ENCODE measurements around the gene SLC25A34.

The SLC25A34 gene

GRCh38 chr1:15753776-15754175 lies 17.7 kb downstream of the SLC25A34 start:
- DNase-seq (ENCODE audit: low spot score), result no peak

DNA sequence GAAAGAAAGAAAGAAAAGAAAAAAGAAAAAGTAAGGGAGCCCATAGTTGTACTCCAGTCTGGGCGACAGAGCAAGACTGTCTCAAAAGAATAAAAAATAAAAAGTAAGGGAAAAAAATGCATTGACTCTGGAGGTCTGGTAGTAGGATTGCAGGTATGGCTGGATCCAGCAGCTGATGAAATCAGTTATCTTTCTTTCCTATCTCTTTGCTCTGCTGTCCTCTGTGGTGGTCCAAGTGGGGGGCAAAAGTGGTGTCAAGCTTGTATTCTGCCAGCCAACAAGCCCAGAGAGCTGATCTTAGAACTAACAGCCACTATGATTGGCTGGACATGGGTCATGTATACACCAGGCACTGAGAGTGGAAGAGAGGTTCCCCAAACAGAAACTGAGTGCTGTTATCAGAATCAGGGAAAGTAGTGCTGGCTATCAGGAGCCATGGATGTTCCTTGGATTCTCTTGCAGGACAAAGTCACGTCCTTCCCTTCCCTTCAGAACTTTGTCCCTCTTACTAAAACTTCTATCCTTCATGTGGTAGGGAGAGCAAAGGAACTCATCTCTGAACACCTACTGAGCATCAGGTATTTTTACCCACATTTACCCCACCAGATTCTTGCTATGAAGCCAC lies 19.1 kb downstream of the SLC25A34 start:
- DNase-seq (ENCODE audit: low spot score), result no peak

DNA sequence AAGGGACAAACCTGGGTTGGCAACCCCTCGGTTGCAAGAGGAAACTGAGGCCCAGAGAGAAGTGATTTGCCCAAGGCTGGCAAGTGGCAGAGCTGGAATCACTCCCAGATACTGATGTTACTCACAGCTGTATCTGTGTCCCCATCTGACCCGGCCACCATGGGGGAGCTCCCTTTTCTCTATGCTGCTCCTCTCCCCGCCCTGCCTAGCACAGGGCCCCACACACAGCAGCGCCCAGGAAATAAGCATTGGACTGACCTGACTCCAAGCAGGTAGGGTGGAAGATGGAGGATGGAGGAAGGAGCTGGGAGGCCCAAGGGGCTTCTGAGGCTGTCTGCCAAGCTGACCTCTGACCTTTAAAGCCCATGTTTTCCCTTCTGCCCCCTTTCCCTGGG lies 19.6 kb downstream of the SLC25A34 start:
- no peak for DNase-seq (ENCODE audit: low spot score)

- DNase-seq (ENCODE audit: low spot score), result no peak
Observed at GRCh38 chr1:15756143-15757015, 20.3 kb downstream of the SLC25A34 start.

DNA sequence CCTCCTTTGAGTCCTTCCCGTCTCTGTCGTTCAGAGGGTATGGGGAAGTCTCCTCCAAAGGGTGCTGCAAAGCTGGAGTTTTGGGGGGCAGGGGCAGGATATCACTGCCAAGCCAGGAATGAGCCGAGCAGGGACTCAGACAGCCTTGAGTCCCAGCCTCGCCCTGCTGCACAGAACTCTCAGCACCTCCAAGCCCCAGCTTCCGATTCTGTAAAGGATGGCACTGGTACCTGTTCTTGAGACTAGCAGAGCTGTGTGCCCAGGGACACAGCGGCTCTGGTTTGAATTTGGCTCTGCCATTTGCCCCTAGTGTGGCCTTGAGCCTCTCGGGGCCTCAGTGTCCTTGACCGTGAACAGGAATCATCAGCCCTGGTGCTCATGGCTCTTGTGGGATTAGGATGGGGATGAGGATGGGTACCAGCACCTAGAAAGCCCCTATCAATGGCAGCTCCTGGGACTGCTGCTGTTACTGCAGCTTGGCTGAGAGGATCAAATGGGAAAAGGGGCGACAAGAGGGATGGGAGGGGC lies 21.0 kb downstream of the SLC25A34 start:
- DNase-seq (ENCODE audit: low spot score), result no peak

GRCh38 chr1:15757575-15758342 lies 21.7 kb downstream of the SLC25A34 start:
- no peak for DNase-seq (ENCODE audit: low spot score)

GRCh38 chr1:15758343-15758931 lies 22.4 kb downstream of the SLC25A34 start, which contains the start of gene FBLIM1:
FBLIM1 (plus strand) TSS chr1:15758795; CDS start chr1:15764984, 6,189 bp downstream.
- DNase-seq (ENCODE audit: low spot score), result no peak

DNA sequence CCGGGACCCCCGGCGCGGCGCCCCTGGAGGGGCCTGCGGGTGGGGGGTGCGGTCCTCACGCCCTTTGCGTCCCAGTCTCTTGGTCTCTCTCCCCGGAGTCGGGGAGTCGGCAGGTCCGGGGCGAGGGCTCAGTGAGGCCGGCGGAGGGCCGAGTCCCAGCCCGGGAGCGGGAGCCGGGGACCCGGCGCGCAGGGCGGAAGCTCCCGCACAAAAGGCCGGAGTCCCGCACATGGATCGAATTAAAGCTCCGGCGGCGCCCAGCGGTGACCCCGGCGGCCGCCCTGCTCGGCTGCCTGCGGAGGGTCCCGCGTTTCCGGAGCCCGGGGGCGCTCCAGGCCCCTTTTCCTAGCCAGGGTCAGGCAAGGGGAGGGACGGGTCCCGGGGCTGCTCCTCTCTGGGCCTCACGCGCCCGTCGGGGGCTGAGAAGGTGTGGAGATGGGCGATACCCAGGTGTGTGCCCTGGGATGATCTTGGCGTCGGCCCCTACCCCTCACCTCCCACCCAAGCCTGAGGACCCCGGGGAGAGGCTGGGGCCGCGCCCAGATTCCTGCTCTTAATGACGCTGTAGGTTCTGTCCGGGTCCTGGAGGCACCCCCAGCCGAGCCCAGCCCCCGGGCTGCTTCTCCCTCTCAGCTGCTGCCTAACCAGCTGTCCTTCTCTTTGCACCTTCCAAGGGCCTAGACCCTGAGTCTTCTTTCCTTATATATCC lies 23.0 kb downstream of the SLC25A34 start:
- no peak for DNase-seq (ENCODE audit: low spot score)

DNA sequence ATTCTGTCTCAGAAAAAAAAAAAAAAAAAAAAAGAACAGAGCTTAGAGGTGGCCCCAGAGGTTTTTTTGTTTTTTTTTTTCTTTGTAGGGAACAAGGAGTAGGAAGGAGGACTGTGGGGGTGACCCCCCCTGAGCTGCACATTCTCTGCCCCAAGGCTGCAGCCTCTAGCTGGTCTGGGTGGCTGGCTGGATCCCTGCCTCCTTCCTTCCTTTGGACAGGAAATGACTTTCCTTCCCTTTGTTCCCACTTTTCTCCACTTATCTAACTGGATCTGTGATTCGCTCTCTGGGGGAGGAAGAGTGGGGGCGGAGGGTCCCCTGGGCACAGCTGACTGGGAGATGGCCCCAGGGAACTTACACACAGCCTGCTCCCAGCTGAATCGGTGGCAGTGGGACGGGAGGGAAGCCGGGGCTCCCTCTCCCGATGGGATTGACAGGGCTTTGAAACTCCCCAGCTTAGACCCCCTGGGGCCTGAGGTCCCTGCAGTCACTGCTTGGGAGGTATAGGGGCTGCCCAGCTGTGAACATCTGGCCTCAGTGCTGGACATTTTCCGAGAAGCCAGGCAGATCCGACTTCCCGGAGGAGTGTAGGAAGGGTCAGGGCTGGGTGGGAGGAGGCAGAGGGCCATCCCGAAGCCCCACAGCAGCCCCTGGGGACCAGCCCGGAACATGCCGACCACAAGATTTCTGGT lies 24.6 kb downstream of the SLC25A34 start:
- no peak for DNase-seq (ENCODE audit: low spot score)

- no peak for DNase-seq (ENCODE audit: low spot score)
Observed at GRCh38 chr1:15761366-15762128, 25.5 kb downstream of the SLC25A34 start.

- no peak for DNase-seq (ENCODE audit: low spot score)
Observed at GRCh38 chr1:15762546-15762945, 26.5 kb downstream of the SLC25A34 start.

- DNase-seq (ENCODE audit: low spot score), result no peak
Observed at GRCh38 chr1:15764269-15764764, 28.3 kb downstream of the SLC25A34 start.

DNA sequence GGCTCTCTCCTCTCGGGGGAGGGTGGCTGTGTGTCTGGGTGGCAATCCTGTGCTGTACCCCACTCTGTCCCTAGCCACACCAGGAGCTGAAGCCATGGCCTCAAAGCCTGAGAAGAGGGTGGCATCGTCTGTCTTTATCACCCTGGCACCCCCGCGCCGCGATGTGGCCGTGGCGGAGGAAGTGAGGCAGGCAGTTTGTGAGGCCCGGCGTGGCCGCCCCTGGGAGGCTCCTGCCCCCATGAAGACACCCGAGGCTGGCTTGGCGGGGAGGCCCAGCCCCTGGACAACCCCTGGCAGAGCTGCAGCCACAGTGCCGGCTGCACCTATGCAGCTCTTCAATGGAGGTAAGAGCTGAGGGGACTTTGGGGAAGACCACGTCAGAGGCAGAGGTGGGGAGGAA lies 28.8 kb downstream of the SLC25A34 start:
- no peak for DNase-seq (ENCODE audit: low spot score)

DNA sequence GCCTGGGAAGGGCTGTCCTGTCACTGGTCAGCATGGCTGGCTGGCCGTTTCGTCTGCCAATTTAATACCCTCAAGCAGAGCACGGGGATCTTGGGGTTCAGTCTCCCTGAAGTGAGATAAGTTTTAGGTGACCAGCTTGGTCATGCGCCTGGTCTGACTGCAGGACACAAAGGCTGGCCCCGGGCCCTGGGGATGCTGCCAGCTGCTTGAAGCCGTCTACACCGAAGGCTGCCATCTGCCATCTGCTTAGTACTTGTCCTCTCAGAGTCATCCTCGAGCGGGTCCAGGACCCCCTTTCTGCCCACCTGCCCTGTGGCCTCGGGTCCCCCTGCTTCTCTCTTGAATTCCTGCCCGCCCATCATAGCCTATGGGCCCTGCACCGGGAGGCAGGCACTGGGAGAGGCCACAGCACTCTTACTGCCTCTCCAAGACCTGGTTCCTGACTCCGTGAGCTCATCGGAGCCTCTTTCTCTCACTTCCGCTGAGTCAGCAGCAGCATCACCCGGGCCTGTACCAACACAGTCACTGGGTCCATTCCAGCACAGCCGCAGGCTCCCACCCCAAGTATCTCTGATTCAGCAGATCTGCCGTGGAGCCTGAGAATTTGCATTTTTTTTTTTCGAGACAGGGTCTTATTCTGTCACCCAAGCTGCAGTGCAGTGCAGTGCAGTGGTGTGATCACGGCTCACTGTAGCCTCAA lies 29.6 kb downstream of the SLC25A34 start:
- no peak for DNase-seq (ENCODE audit: low spot score)

DNA sequence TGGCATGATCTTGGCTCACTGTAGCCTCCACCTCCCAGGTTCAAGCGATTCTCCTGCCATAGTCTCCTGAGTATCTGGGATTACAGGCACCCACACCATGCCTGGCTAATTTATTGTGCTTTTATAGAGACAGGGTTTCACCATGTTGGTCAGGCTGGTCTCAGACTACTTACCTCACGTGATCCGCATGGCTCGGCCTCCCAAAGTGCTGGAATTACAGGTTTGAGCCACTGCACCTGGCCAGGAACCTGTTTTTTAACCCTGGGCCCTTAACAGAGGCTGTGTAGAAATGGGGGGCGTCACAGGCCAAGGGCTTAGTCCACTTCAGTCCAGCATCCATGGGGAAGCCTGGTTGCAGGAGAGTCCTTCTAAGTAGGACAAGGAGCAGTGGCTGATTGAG lies 31.9 kb downstream of the SLC25A34 start:
- no peak for DNase-seq (ENCODE audit: low spot score)

DNA sequence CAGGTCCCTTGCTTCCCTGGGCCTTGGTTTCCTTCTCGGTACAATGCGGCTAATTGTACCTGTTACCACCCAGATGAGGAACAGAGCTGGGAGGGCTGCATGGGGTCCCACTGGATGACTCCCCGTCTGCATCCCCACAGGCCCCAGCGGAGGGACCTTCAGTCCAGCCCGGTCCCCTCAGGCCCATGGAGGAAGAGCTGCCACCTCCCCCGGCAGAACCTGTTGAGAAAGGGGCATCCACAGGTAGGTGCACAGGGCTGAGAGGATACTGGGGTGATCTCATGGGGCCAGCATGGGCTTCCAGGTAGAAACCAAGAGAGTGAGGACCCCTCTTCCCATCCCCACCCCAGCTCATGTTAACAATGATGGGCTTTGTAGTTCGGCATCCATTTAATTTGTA lies 32.3 kb downstream of the SLC25A34 start:
- no peak for DNase-seq (ENCODE audit: low spot score)

- no peak for DNase-seq (ENCODE audit: low spot score)
Observed at GRCh38 chr1:15770313-15770962, 34.4 kb downstream of the SLC25A34 start.

- DNase-seq (ENCODE audit: low spot score), result no peak
Observed at GRCh38 chr1:15771836-15772515, 35.9 kb downstream of the SLC25A34 start.

Data from putamen (tissue), 1 donor.